GM12892 (cell line): ENCODE measurements around the gene NPHP3.

Source experiments
- POLR2A ChIP-seq: IDR thresholded peaks from 2 replicates; pipeline ENCODE4 v1.6.1; 2011; ENCODE audit warnings: low read depth, low read length, control low read depth
- POLR2AphosphoS5 ChIP-seq: IDR thresholded peaks from 2 replicates; pipeline ENCODE4 v1.6.1; 2011; ENCODE audit warnings: low read depth, low read length, control low read depth
- TAF1 ChIP-seq: IDR thresholded peaks from 2 replicates; pipeline ENCODE4 v1.6.1; 2011; ENCODE audit warnings: low read depth, mild to moderate bottlenecking, control low read depth, low read length, borderline replicate concordance

GRCh38 chr3:132642539-132642847 lies 79.7 kb downstream of the NPHP3 start:
- no peak for TF ChIP-seq POLR2A
- no peak for TF ChIP-seq TAF1
- no peak for TF ChIP-seq POLR2AphosphoS5
